Stomach (tissue), 9 donors: ENCODE data around the gene TLCD2. TPM values are rescaled to one million over a fixed set of nuclear protein-coding genes. Genes with fewer than 3 reads are reported as not detected.
A peak's percentile ranks its signal among the peaks of the same experiment; 100 is the strongest.

Experiments used
- DNase-seq, 2 donors: peaks; one replicate each; pipeline versions ENCODE4 v3.0.0 to v3.0.0-alpha.2; 2013 to 2019
- H3K27ac ChIP-seq, 5 donors: fragments of 200-600 bp in 4 of 5; sonication (generic) in 4 of 5; one replicate each; pipeline ENCODE4 v1.5.1; 2013 to 2019; ENCODE audit warnings: mild to moderate bottlenecking in 1 of 5, moderate library complexity in 1 of 5
- H3K27me3 ChIP-seq, 3 donors: fragments of 200-600 bp; sonication (generic); one replicate each; pipeline ENCODE4 v1.5.1; 2017 to 2019; ENCODE audit warnings: mixed run types in 1 of 3
- H3K36me3 ChIP-seq, 4 donors: fragments of 200-600 bp; sonication (generic); 1 replicate in 3 of 4; 2 replicates in 1 of 4; pipeline ENCODE4 v1.5.1; 2016 to 2019
- H3K4me1 ChIP-seq, 4 donors: fragments of 200-600 bp; sonication (generic); one replicate each; pipeline ENCODE4 v1.5.1; 2016 to 2019
- H3K4me3 ChIP-seq, 4 donors: fragments of 200-600 bp; sonication (generic) in 3 of 4; one replicate each; pipeline ENCODE4 v1.5.1; 2016 to 2019; ENCODE audit warnings: mild to moderate bottlenecking in 1 of 4
- H3K9me3 ChIP-seq, 4 donors: fragments of 200-600 bp; sonication (generic); one replicate each; pipeline ENCODE4 v1.5.1; 2016 to 2019
- EP300 ChIP-seq: sonication (generic); formaldehyde crosslinking; IDR thresholded peaks from one replicate; pipeline ENCODE4 v1.6.1; 2017; ENCODE audit warnings: antibody characterized with exemption
- POLR2A ChIP-seq, 4 donors: fragments of 450-650 bp; IDR thresholded peaks; one replicate each; pipeline ENCODE4 v1.6.1; 2016; ENCODE audit warnings: antibody characterized with exemption in 4 of 4, control low read depth in 2 of 4, mild to moderate bottlenecking in 1 of 4, moderate library complexity in 1 of 4
- POLR2AphosphoS5 ChIP-seq, 3 donors: sonication (generic); formaldehyde crosslinking; IDR thresholded peaks; one replicate each; pipeline ENCODE4 v1.6.1; 2016; ENCODE audit warnings: antibody characterized with exemption in 3 of 3
- WGBS, 5 donors: extraction: QIAGEN DNeasy Blood & Tissue Kit in 3 of 5; methylation state at CpG; one replicate each; pipeline versions ENCODE4 v1.1.5 to v1.1.7; 2013 to 2018; 5-methylcytosine and 5-hydroxymethylcytosine counted together
- intact Hi-C: fragments of 100-400 bp; cut with DNase I; formaldehyde crosslinking; loops from one replicate; pipeline ENCODE4 v1.15.1; 2023; ENCODE audit warnings: low total_unique reads
- polyA plus RNA-seq, 3 donors: library from polyadenylated mRNA; stranded (reverse); fragments of 200-250 nt; gene quantifications; one replicate each; pipeline ENCODE4 v1.2.3, GENCODE V29; 2013
- total RNA-seq, 5 donors: library from RNA; depleted of rRNA; stranded (reverse); fragments of >200 nt; gene quantifications; one replicate each; pipeline versions ENCODE4 v1.1.0 to v1.2.3, GENCODE V29; 2014 to 2016
- TF ChIP-seq, protein P1 (sequence below), 7 experiments: fragments of 450-650 bp in 4 of 7; fragments of 200-600 bp in 3 of 7; sonication (generic) in 3 of 7; IDR thresholded peaks; one replicate each; pipeline ENCODE4 v1.5.1; 2016 to 2019; ENCODE audit warnings: antibody characterized with exemption in 7 of 7, control low read depth in 2 of 7, mild to moderate bottlenecking in 1 of 7
- donor health status: healthy with polysubstance abuse.
- donor health status: Bipolar disorder and iron deficiency.
- donor health status: healthy.

Gene TLCD2
- total and polyA plus RNA-seq, 8 donors = 2.8 to 9.6 (median 6.0) TPM

DNA sequence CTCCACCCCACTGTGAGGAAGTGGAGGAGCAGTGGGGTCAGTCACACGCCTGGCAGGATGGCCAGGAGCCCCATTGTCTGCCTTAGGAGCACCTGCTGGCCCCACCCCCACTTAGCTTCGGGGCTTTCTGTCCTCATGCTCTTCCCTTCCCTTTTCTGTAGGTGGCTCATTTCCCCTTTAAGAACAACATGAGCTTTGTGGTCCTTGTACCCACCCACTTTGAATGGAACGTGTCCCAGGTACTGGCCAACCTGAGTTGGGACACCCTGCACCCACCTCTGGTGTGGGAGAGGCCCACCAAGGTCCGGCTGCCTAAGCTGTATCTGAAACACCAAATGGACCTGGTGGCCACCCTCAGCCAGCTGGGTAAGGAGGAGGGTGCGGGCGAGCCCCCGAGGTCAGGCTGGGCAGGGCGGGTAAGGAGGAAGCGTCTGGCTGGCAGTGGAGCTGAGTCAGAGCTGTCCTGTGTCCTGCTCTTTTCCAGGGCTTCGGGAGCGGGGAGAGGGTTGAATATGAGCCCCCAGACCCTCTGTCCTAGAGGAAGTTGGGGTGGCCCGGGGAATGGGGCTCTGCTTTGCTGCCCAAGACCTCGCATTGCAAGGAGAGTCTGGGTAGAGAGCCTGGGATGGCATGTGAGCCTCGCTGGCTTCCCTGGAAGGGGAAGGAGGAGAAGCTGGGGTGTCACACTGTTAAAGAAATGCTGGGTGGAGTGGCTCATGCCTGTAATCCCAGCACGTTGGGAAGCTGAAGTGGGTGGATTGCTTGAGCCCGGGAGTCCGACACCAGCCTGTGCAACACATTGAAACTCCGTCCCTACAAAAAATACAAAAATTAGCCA, 42.5 kb upstream of the TLCD2 start:
- peaks cover 0 to 20% (median 9%) of the 10 kb centered on the region in 4 donors for H3K4me1 ChIP-seq
- H3K27ac ChIP-seq = peak overlapping the region in 4 of 5 donors; percentile 18 to 58 (median 42)
- peak in 1 of 2 donors; percentile 54 for DNase-seq
- TF ChIP-seq, protein P1, sequence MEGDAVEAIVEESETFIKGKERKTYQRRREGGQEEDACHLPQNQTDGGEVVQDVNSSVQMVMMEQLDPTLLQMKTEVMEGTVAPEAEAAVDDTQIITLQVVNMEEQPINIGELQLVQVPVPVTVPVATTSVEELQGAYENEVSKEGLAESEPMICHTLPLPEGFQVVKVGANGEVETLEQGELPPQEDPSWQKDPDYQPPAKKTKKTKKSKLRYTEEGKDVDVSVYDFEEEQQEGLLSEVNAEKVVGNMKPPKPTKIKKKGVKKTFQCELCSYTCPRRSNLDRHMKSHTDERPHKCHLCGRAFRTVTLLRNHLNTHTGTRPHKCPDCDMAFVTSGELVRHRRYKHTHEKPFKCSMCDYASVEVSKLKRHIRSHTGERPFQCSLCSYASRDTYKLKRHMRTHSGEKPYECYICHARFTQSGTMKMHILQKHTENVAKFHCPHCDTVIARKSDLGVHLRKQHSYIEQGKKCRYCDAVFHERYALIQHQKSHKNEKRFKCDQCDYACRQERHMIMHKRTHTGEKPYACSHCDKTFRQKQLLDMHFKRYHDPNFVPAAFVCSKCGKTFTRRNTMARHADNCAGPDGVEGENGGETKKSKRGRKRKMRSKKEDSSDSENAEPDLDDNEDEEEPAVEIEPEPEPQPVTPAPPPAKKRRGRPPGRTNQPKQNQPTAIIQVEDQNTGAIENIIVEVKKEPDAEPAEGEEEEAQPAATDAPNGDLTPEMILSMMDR (IDR thresholded peaks at IDR 0.05) = no peak
- no peak for TF ChIP-seq POLR2AphosphoS5 (IDR thresholded peaks at IDR 0.05)
- no peak for TF ChIP-seq POLR2A (IDR thresholded peaks at IDR 0.05)
- TF ChIP-seq EP300 = no peak
- H3K27me3 ChIP-seq = no peaks in the 10 kb centered on the region
- peak overlapping the region in 2 of 4 donors; percentile 2 to 4 for H3K4me3 ChIP-seq
- no peaks in the 10 kb centered on the region for H3K36me3 ChIP-seq
- intact Hi-C loops = no loop called here
- 39 to 55% (median 44%) methylated on average over 18 of the region's 18 CpGs for WGBS, 5 donors
- no peaks in the 10 kb centered on the region for H3K9me3 ChIP-seq

DNA sequence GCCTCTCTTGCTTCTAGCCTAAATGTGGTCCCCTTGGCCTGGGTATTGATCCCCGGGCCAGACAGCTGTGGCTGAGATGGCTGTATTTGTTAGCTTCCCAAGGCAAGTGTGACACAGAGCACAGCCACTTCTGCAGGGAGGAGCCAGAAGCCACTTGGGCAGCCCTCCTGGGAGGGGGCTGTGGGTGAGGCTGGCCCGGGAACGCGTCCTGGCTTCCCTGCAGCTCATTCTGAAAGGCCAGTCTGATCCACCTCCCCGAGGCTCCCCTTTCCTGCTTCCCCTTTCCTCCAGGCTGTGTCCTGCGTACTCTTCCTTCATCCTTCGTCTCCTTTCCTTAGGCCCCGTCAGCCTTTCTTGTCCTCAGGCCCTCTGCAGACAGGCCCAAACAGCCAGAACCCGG, 40.5 kb upstream of the TLCD2 start:
- Histone ChIP-seq H3K27me3 (no peaks in the 10 kb centered on the region), H3K4me1 (peaks cover 0 to 32% (median 17%) of the 10 kb centered on the region in 4 donors), H3K9me3 (no peaks in the 10 kb centered on the region), H3K4me3 (no peak overlapping the region), H3K27ac (no peak overlapping the region), H3K36me3 (no peaks in the 10 kb centered on the region)
- 79 to 87% (median 84%) methylated on average over 8 to 9 of the region's 9 CpGs for WGBS, 5 donors
- TF ChIP-seq EP300 (no peak), POLR2A (IDR thresholded peaks at IDR 0.05) (no peak), POLR2AphosphoS5 (IDR thresholded peaks at IDR 0.05) (no peak)
- TF ChIP-seq, protein P1 (IDR thresholded peaks at IDR 0.05) = no peak
- no peak for DNase-seq
- intact Hi-C loops = no loop called here

DNA sequence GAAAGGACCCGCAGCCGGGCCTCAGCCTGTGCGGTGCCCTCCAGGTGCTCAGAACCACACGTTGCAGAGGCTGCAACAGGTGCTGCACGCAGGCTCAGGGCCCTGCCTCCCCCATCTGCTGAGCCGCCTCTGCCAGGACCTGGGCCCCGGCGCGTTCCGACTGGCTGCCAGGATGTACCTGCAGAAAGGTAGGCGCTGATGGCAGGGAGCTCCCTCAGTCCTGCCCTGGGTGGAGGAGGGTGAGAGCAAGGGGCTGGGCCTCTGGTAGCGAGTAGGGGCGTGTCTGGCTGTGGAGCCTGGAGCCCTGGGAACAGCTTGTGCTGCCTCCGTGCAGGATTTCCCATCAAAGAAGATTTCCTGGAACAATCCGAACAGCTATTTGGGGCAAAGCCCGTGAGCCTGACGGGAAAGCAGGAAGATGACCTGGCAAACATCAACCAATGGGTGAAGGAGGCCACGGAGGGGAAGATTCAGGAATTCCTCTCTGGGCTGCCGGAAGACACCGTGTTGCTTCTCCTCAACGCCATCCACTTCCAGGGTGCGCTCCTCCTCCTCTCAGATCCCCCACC, 36.9 kb upstream of the TLCD2 start:
- intact Hi-C loops = no loop called here
- no peaks in the 10 kb centered on the region for H3K27me3 ChIP-seq
- WGBS, 5 donors = 36 to 74% (median 56%) methylated on average over 18 to 22 of the region's 22 CpGs
- no peaks in the 10 kb centered on the region for H3K9me3 ChIP-seq
- peak overlapping the region in 4 of 5 donors; percentile 53 to 64 (median 57) for H3K27ac ChIP-seq
- no peaks in the 10 kb centered on the region for H3K36me3 ChIP-seq
- H3K4me3 ChIP-seq = no peak overlapping the region
- peak; percentile 51 to 75 (median 60) for TF ChIP-seq POLR2AphosphoS5 (IDR thresholded peaks at IDR 0.05)
- TF ChIP-seq, protein P1 (IDR thresholded peaks at IDR 0.05) = no peak
- TF ChIP-seq POLR2A (IDR thresholded peaks at IDR 0.05) = no peak
- peak; percentile 88 for TF ChIP-seq EP300
- DNase-seq = peak; percentile 63 to 76
- peaks cover 0 to 25% (median 11%) of the 10 kb centered on the region in 4 donors for H3K4me1 ChIP-seq

DNA sequence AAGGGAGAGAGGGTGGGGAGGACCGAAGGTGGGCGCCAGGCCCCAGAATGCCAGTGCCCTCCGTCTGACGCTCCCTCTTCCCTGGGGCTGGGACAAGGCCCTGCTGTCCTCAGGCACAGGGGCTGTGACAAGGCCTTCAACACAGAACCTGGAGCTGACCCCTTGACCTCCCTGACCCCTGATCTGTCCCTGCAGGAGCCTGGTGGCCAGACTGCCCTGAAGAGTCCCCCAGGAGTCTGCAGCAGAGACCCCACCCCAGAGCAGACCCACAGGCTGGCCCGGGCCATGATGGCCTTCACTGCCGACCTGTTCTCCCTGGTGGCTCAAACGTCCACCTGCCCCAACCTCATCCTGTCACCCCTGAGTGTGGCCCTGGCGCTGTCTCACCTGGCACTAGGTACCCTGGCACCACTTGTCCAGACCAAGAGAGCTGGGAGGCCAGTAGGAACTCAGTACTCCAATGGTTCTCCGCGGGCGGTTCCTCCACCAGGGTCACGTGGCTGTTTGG, 35.4 kb upstream of the TLCD2 start:
- peaks cover 0 to 14% (median 8%) of the 10 kb centered on the region in 4 donors for H3K4me1 ChIP-seq
- DNase-seq = no peak
- no peak overlapping the region for H3K4me3 ChIP-seq
- WGBS, 5 donors = 88 to 94% (median 92%) methylated on average over 9 to 12 of the region's 12 CpGs
- no peaks in the 10 kb centered on the region for H3K27me3 ChIP-seq
- intact Hi-C loops = no loop called here
- H3K27ac ChIP-seq = no peak overlapping the region
- no peak for TF ChIP-seq EP300
- TF ChIP-seq, protein P1 (IDR thresholded peaks at IDR 0.05) = no peak
- no peak for TF ChIP-seq POLR2A (IDR thresholded peaks at IDR 0.05)
- no peak for TF ChIP-seq POLR2AphosphoS5 (IDR thresholded peaks at IDR 0.05)
- H3K36me3 ChIP-seq = no peaks in the 10 kb centered on the region
- no peaks in the 10 kb centered on the region for H3K9me3 ChIP-seq
